GM21723 (cell line): ENCODE results near the gene ARHGAP26.

Source experiments
- ATAC-seq: cut with Tn5 transposase; IDR thresholded peaks from one replicate; pipeline ENCODE4 v1.9.1; 2021; ENCODE audit warnings: mild to moderate bottlenecking, moderate library complexity; ENCODE audit not compliant: unreplicated experiment

Gene ARHGAP26

GRCh38 chr5:142749321-142749720, 20.9 kb upstream of the ARHGAP26 start:
- no peak for ATAC-seq

GRCh38 chr5:142753116-142753631, 17.0 kb upstream of the ARHGAP26 start:
- no peak for ATAC-seq

GRCh38 chr5:142754031-142754430, 16.1 kb upstream of the ARHGAP26 start:
- ATAC-seq = no peak

DNA sequence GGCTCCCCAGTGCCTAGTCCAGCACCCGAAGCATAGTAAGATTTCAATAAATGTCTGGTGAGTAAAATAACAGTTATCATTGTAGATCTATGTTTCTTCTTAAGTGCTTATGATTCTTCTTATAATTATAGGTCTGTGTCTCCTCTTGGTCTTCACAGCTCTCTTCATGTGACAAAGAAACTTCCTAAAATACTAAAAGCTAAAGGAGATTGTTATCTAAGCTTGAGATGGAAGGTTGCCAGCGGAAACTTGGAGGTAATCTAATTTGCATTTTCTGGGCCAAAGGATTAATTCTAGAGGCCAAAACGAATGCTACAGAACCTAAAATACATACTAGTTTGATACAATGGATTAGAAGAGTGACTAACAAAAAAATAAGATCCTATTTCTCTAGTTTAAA, 13.6 kb upstream of the ARHGAP26 start:
- no peak for ATAC-seq

DNA sequence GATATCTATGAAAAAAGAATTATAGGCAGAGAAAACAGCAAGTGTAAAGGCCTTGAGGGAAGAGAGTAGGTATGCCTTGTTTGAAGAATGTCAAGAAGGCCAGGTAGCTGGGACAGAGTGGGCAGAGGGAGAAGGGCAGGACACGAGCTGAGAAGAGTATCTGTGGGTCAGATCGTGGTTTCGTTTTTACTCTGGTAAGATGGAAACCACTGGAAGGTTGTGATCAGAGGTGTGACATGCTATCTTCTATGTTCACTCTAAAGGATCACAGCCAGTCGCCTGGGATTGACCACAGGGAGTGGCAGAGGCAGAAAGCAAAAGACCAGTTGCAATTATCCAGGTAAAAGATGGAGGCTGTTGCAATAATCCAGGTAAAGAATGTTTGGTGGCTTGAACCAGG, 12.6 kb upstream of the ARHGAP26 start:
- no peak for ATAC-seq

GRCh38 chr5:142758062-142758795, 11.9 kb upstream of the ARHGAP26 start:
- ATAC-seq = no peak

- ATAC-seq = no peak
Observed at GRCh38 chr5:142758796-142759145, 11.4 kb upstream of the ARHGAP26 start.

DNA sequence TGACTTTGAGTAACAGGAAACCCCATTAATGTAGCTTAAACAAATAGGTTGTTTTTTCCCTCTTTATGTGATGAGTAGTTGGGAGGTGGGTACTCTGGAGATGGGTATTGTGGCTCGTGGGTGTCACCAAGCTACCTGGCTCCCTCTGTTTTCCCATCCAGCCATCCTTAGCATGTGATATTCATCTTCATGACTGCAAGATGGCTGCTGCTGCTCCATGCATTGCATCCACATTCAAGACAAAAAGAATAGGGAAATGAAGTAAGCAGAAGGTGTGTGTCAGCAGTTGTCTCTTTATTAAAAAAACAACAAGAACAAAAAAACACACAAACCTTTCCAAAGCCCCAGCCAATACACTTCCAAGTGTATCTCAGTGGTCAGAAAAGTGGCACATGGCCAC, 6.5 kb upstream of the ARHGAP26 start:
- no peak for ATAC-seq

GRCh38 chr5:142767178-142767577, 3.0 kb upstream of the ARHGAP26 start:
- ATAC-seq = no peak

- ATAC-seq = no peak
Observed at GRCh38 chr5:142767911-142768310, 2.3 kb upstream of the ARHGAP26 start.

DNA sequence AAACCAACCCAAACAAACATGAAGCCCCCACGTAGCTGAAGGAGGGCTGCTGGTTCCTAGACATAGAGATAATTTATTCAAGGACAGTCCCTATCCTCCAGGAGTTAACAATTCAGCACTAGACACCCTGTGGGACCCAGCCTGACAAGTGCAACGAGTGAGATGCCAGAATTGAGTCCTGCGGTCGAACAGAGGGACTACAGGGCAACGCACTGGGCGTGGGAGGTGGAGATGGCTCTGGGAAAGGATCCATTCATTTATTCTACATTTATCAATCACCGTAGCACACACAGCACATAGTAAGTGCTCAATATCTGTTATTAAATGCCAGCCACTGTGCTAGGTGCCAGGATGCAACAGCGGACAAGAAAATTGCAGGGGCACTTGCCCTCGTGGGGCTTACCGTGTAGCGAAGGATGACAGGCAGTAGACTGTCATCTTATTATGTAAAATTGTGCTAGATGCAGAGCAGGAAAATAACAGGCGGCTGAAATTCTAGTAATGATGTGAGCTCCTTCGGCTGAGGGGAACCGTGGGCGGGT, 855 bp upstream of the ARHGAP26 start:
- ATAC-seq = no peak

DNA sequence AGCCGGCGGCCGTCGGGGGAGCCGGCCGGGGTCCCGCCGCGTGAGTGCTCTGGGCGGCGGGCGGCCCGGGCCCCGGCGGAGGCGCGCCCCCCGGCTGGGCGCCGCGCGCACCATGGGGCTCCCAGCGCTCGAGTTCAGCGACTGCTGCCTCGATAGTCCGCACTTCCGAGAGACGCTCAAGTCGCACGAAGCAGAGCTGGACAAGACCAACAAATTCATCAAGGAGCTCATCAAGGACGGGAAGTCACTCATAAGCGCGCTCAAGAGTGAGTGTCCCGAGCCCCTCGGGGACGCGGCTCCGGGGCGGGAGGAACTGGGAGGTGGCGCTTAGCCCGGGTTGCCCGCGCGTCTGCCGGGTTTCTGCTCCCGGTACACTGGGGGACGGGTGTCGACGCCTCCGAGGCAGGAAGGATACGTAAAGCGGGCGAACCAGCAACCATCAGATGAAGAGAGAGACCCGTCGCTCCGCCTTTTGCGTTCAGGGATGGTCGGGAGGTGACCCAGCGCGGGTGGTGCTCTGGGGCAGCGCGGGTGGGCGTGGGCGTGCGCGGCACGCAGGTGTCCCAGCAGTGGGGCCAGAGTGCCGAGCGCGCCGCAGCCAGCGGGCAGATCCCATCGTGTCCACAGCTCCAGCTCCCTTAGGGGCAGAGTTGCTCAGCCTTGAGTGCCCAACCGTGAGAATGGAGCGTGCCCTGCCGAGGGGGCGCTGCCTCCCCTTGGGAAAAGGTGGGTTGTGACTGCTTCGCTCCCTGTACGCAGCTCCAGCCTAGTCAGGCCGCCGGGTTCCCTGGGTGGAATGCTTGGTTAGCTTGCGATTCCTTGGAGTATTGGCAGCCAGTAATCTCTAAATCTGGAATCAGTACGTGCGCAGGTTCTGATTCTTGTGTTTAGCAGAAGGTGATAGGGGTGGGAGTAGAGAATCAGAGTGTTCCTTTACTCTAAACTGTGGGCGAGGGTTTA, 753 bp downstream of the ARHGAP26 start:
- peak; percentile 26 for ATAC-seq

DNA sequence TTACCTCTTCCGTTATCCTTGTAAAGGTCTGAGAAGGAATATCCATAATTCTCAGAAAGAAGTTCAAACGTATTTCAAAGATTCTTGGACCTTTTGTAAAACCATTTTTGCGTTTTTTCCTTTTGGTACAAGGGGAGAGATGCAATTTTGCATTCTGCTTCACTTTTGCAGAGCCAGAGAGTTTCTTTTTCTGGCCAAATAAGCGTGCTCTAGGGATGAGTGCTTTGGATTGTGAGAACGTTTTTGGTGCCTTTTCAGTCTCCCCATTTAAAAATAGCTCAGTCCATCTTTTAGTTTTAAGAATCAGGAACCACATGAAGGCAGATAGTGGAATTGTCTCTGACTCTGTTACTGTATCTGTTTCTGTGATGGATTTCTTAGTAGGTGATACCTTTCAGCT, 1.5 kb downstream of the ARHGAP26 start:
- no peak for ATAC-seq

GRCh38 chr5:142772446-142773293, 2.5 kb downstream of the ARHGAP26 start:
- no peak for ATAC-seq

DNA sequence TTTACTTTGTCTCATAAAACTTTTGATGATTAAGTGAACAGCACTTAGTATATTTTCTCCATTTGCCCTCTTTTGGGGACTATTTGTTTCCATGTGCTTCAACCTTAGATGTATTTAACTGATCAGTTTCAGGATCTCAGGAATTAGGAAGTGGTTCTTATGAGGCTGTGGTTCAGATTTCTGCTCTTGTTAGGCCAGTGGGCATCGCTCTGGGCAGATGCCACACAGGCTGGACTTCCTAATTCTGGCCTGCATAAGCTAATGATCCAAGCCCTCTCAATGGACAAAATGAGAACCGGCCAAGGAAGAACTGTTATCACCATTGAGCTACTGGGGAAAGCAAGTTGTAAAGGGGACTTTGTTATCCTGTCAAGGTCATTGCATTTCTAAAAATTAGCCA, 6.9 kb downstream of the ARHGAP26 start:
- no peak for ATAC-seq

- ATAC-seq = no peak
Observed at GRCh38 chr5:142777850-142778249, 7.7 kb downstream of the ARHGAP26 start.

DNA sequence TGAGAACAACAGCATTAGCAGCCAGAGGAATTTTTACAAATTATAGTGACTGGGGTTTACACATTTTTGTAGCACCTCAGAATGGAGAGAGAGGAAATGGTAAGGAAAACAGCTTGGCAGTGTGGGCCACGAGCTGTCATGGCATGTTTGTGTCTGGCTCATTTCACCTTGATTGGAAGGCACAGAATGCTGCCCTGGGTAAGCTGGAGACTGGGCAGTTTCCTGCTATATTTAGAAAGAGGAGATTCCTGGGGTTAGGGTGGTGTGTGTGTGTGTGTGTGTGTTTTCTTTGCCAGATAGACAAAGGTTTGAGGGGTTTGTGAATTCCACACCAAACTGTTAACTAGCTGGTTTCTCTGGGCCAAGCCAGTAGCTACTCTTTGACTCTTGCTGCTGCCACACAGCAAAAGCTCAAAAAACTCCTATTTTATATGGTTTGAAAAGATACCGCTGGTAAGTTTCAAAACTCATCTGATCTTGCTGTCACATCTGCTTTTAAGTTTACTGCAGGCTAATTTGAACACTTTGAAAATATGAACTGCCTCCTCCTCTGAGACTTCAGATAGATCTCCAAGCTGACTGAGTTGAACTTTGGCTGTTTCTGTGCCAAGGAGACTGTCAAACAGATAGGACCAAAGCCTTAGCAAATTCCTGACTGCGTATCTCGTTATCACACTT, 9.1 kb downstream of the ARHGAP26 start:
- ATAC-seq = no peak

- ATAC-seq = no peak
Observed at GRCh38 chr5:142780871-142781270, 10.7 kb downstream of the ARHGAP26 start.

DNA sequence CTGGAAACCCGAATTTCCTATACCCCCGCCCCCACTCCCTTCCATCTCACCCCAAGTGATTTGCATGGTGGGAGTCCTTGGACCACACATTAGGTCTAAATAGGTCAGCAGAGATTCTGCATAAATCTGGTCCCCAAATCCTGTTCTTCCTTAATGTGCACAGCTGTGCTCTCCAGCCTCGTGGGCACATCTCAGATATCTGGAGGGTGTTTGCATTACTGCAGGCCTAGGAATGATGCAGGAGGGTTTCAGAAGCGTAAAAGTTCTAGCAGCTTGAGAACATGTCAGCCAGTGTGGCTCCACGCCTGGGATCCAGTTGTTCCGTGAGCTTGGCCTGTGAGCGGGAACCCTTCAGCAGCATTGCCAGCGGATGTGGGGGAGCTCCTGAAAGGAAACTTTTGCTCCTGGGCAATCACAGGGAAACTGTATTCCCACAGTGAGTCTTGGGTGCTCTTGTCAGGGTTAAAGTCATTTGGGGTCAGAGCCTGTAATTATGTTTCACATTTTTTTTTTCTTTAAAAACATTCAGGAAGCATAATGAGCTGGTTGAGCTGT, 12.9 kb downstream of the ARHGAP26 start:
- no peak for ATAC-seq
